SK-N-SH (cell line): Measurements from ENCODE around the gene SERPINA1. TPM values are rescaled to one million over a fixed set of nuclear protein-coding genes. Genes with fewer than 3 reads are reported as not detected.

ENCODE experiments used
- CTCF ChIA-PET: fragments of 300-600, 350-600 bp; formaldehyde crosslinking; extraction: SDS; loops from one replicate; lab custom pipeline; 2021; lab: Yijun Ruan, JAX
- POLR2A ChIA-PET: fragments of 350-600 bp; sonication (Branson Sonifier 250); formaldehyde crosslinking; extraction: SDS; loops from one replicate; lab custom pipeline; 2020; ENCODE audit warnings: antibody characterized with exemption, inconsistent platforms; lab: Yijun Ruan, JAX
- DNase-seq: peaks from one replicate; pipeline ENCODE4 v3.0.0; 2012
- H2AFZ ChIP-seq: fragments of 200-600 bp; sonication (generic); 2 replicates; pipeline ENCODE4 v1.8.1; 2016; ENCODE audit warnings: antibody characterized with exemption, mild to moderate bottlenecking, low read depth
- H3F3A ChIP-seq: fragments of 200-600 bp; sonication (generic); replicated peaks from 2 replicates; pipeline ENCODE3; 2016; ENCODE audit warnings: antibody characterized with exemption, mild to moderate bottlenecking; ENCODE audit not compliant: insufficient read depth
- H3K27ac ChIP-seq, 2 experiments: fragments of 200-500 bp in 1 of 2; fragments of 200-600 bp in 1 of 2; sonication (Bioruptor generic) in 1 of 2; sonication (generic), shearing (Covaris generic) in 1 of 2; 2 replicates each; pipeline versions ENCODE4 v1.5.1 to v1.6.1; 2014 to 2016; ENCODE audit warnings: low read depth in 2 of 2, inconsistent platforms in 1 of 2, low read length in 1 of 2, mild to moderate bottlenecking in 1 of 2, mixed read lengths in 1 of 2
- H3K27me3 ChIP-seq: fragments of 200-600 bp; sonication (generic), shearing (Covaris generic); 2 replicates; pipeline ENCODE4 v1.6.1; 2016; ENCODE audit warnings: mixed run types; ENCODE audit not compliant: insufficient read depth
- H3K36me3 ChIP-seq, 2 experiments: fragments of 200-500 bp in 1 of 2; fragments of 200-600 bp in 1 of 2; sonication (Bioruptor generic) in 1 of 2; sonication (generic) in 1 of 2; replicated peaks in 1 of 2; 2 replicates each; pipeline versions ENCODE3 to v1.5.1; 2014 to 2016; ENCODE audit warnings: low read length in 1 of 2, mild to moderate bottlenecking in 1 of 2; ENCODE audit not compliant: insufficient read depth in 2 of 2, control insufficient read depth in 1 of 2
- H3K4me1 ChIP-seq, 2 experiments: fragments of 200-500 bp in 1 of 2; fragments of 200-600 bp in 1 of 2; sonication (Bioruptor generic) in 1 of 2; sonication (generic), shearing (Covaris generic) in 1 of 2; 2 replicates each; pipeline versions ENCODE4 v1.5.1 to v1.6.1; 2014 to 2016; ENCODE audit warnings: low read depth in 1 of 2, low read length in 1 of 2, mixed run types in 1 of 2; ENCODE audit not compliant: insufficient read depth in 2 of 2, control insufficient read depth in 1 of 2
- H3K4me2 ChIP-seq: fragments of 200-600 bp; sonication (generic), shearing (Covaris generic); 2 replicates; pipeline ENCODE4 v1.6.1; 2017; ENCODE audit warnings: mixed run types
- H3K4me3 ChIP-seq, 2 experiments: fragments of 200-500 bp in 1 of 2; fragments of 200-600 bp in 1 of 2; sonication (Bioruptor generic) in 1 of 2; sonication (generic), shearing (Covaris generic) in 1 of 2; 2 replicates each; pipeline versions ENCODE4 v1.5.1 to v1.8.1; 2014 to 2016; ENCODE audit warnings: low read depth in 2 of 2, inconsistent platforms in 1 of 2, low read length in 1 of 2, mild to moderate bottlenecking in 1 of 2, mixed read lengths in 1 of 2, moderate library complexity in 1 of 2
- H3K79me2 ChIP-seq: fragments of 200-600 bp; sonication (generic); 2 replicates; pipeline ENCODE4 v1.8.1; 2017; ENCODE audit warnings: mild to moderate bottlenecking; ENCODE audit not compliant: insufficient read depth
- H3K9ac ChIP-seq: fragments of 200-600 bp; sonication (generic); 2 replicates; pipeline ENCODE4 v1.6.1; 2017; ENCODE audit warnings: mixed run types
- H3K9me2 ChIP-seq: fragments of 200-600 bp; sonication (generic); 2 replicates; pipeline ENCODE4 v1.6.1; 2017; ENCODE audit warnings: mixed run types
- H3K9me3 ChIP-seq: fragments of 200-600 bp; sonication (generic); 2 replicates; pipeline ENCODE4 v1.6.1; 2017; ENCODE audit warnings: mixed run types, mild to moderate bottlenecking, moderate library complexity
- H4K20me1 ChIP-seq: fragments of 200-600 bp; sonication (generic); 2 replicates; pipeline ENCODE4 v1.6.1; 2017; ENCODE audit warnings: mild to moderate bottlenecking, mixed run types; ENCODE audit not compliant: insufficient read depth
- CHD2 ChIP-seq: fragments of 150-350 bp; IDR thresholded peaks from 2 replicates; pipeline ENCODE4 v1.6.1; 2018; ENCODE audit warnings: low read length; ENCODE audit not compliant: partially characterized antibody
- CTCF ChIP-seq: fragments of 200-600 bp; sonication (generic); IDR thresholded peaks from 2 replicates; pipeline ENCODE4 v1.6.1; 2017; ENCODE audit warnings: antibody characterized with exemption, mild to moderate bottlenecking, moderate library complexity
- EZH2phosphoT487 ChIP-seq: fragments of 200-600 bp; sonication (generic); IDR thresholded peaks from 2 replicates; pipeline ENCODE4 v1.6.1; 2017; ENCODE audit warnings: low read depth, mixed run types, mild to moderate bottlenecking, antibody characterized with exemption, moderate library complexity, borderline replicate concordance
- FOSL2 ChIP-seq: IDR thresholded peaks from 2 replicates; pipeline ENCODE4 v1.4.0; 2012; ENCODE audit warnings: low read depth, mild to moderate bottlenecking, moderate library complexity, borderline replicate concordance
- FOXM1 ChIP-seq: IDR thresholded peaks from 2 replicates; pipeline ENCODE4 v1.4.0; 2012; ENCODE audit warnings: low read depth, mild to moderate bottlenecking
- GABPA ChIP-seq: IDR thresholded peaks from 2 replicates; pipeline ENCODE4 v1.4.0; 2012; ENCODE audit warnings: low read depth, mild to moderate bottlenecking
- IRF3 ChIP-seq: fragments of 150-350 bp; IDR thresholded peaks from 2 replicates; pipeline ENCODE4 v1.6.1; 2016; ENCODE audit warnings: mild to moderate bottlenecking, low read depth, low read length
- MAX ChIP-seq: IDR thresholded peaks from 2 replicates; pipeline ENCODE4 v1.4.0; 2012; ENCODE audit warnings: low read depth
- PBX3 ChIP-seq: IDR thresholded peaks from 2 replicates; pipeline ENCODE4; 2012
- POLR2AphosphoS5 ChIP-seq: IDR thresholded peaks from 2 replicates; pipeline ENCODE4 v1.6.1; 2012; ENCODE audit warnings: low read depth, low read length
- REST ChIP-seq: IDR thresholded peaks from 2 replicates; pipeline ENCODE4 v1.6.1; 2012; ENCODE audit warnings: mild to moderate bottlenecking, low read depth, low read length, moderate library complexity
- RFX5 ChIP-seq: IDR thresholded peaks from 2 replicates; pipeline ENCODE4 v1.6.1; 2012; ENCODE audit warnings: mild to moderate bottlenecking, improper control_type of control experiment, low read length
- RXRA ChIP-seq: IDR thresholded peaks from 2 replicates; pipeline ENCODE4 v1.4.0; 2012; ENCODE audit warnings: low read depth, mild to moderate bottlenecking, borderline replicate concordance
- SIN3A ChIP-seq: IDR thresholded peaks from 2 replicates; pipeline ENCODE4 v1.6.1; 2012; ENCODE audit warnings: low read depth, mild to moderate bottlenecking, low read length, moderate library complexity, borderline replicate concordance
- TAF1 ChIP-seq: IDR thresholded peaks from 2 replicates; pipeline ENCODE4 v1.6.1; 2012; ENCODE audit warnings: low read depth, mild to moderate bottlenecking, low read length, moderate library complexity, borderline replicate concordance
- USF2 ChIP-seq: fragments of 150-350 bp; IDR thresholded peaks from 2 replicates; pipeline ENCODE4 v1.6.1; 2017; ENCODE audit warnings: antibody characterized with exemption, low read length, low read depth, borderline replicate concordance
- WGBS: methylation state at CpG from one replicate; pipeline ENCODE4 v1.1.6; 2017; ENCODE audit warnings: low lambda C conversion rate; 5-methylcytosine and 5-hydroxymethylcytosine counted together
- polyA plus RNA-seq, 3 experiments: library from polyadenylated mRNA; depleted of rRNA; stranded (reverse); fragments of >200 nt; gene quantifications; 2 replicates each; pipeline ENCODE4 v1.2.3, GENCODE V29; 2012

Gene SERPINA1
- polyA plus RNA-seq, 1 of the 3 experiments (the other 2 are of a cell fraction) = 11.3 TPM

GRCh38 chr14:94344389-94344788 lies 44.0 kb downstream of the SERPINA1 start (continued):
- TF ChIP-seq REST (no peak), FOXM1 (no peak)
- TF ChIP-seq, all 33 proteins: peak for 0

- H3K27ac ChIP-seq = peak overlapping the region in 1 of 2 experiments; percentile 80; a peak in 2 of 4 replicates
- no peak for DNase-seq
- no peak overlapping the region for H3K9ac ChIP-seq
- 64% methylated on average over 8 of the region's 8 CpGs for WGBS
- no peaks in the 10 kb centered on the region for H3K36me3 ChIP-seq
- H4K20me1 ChIP-seq = no peaks in the 10 kb centered on the region
- POLR2A ChIA-PET = no interaction called here
- no peaks in the 10 kb centered on the region for H3K9me2 ChIP-seq
- no peaks in the 10 kb centered on the region for H3K27me3 ChIP-seq
- CTCF ChIA-PET = no interaction called here
- no peak overlapping the region for H3K4me2 ChIP-seq
- no peaks in the 10 kb centered on the region for H3K79me2 ChIP-seq
- H3K4me3 ChIP-seq = no peak overlapping the region
- peaks cover 0 to 21% of the 10 kb centered on the region in 2 experiments; a peak in 3 of 4 replicates for H3K4me1 ChIP-seq
- H2AFZ ChIP-seq = no peak overlapping the region
- H3K9me3 ChIP-seq = no peaks in the 10 kb centered on the region
- peaks cover 17% of the 10 kb centered on the region for H3F3A ChIP-seq
- TF ChIP-seq PBX3 = no peak
- TF ChIP-seq GABPA = no peak
- TF ChIP-seq CHD2 = no peak
- TF ChIP-seq EZH2phosphoT487 = no peak
- TF ChIP-seq IRF3 = no peak
- TF ChIP-seq RXRA = no peak
- no peak for TF ChIP-seq FOSL2
- no peak for TF ChIP-seq RFX5
- no peak for TF ChIP-seq MAX
- no peak for TF ChIP-seq CTCF
- TF ChIP-seq POLR2AphosphoS5 = no peak
- TF ChIP-seq TAF1 = no peak
- TF ChIP-seq USF2 = no peak
- no peak for TF ChIP-seq REST
- TF ChIP-seq SIN3A = no peak
Observed at GRCh38 chr14:94343238-94344005, 45.0 kb downstream of the SERPINA1 start.
